H1 (cell line): ENCODE measurements around the gene ADK. TPM values are rescaled to one million over a fixed set of nuclear protein-coding genes. Genes with fewer than 3 reads are reported as not detected.

Experiments used
- CTCF ChIA-PET: fragments of 300-600 bp; sonication (Branson Sonifier 250); formaldehyde crosslinking; loops from one replicate; lab custom pipeline; 2021; ENCODE audit not compliant: partially characterized antibody; lab: Charles Lee
- POLR2A ChIA-PET: fragments of 300-600 bp; sonication (Branson Sonifier 250); formaldehyde crosslinking; loops from one replicate; lab custom pipeline; 2021; ENCODE audit warnings: inconsistent platforms; ENCODE audit not compliant: partially characterized antibody; lab: Charles Lee
- DNase-seq, 2 experiments: peaks; one replicate each; pipeline versions ENCODE4 v3.0.0 to v3.0.0-alpha.2; 2010 to 2022; ENCODE audit warnings: low spot score in 2 of 2, low read depth in 1 of 2, mixed read lengths in 1 of 2
- FAIRE-seq: peaks from 2 replicates; lab custom pipeline; 2011; peaks lifted over from hg19 to GRCh38; lab: Jason Lieb, UNC
- H2AFZ ChIP-seq: 2 replicates; pipeline ENCODE4 v1.8.1; 2012; ENCODE audit warnings: low read length, inconsistent platforms
- H2AK5ac ChIP-seq: 2 replicates; pipeline ENCODE4 v1.6.1; 2013; ENCODE audit warnings: low read depth, low read length
- H2BK120ac ChIP-seq: replicated peaks from 2 replicates; pipeline ENCODE3; 2013; ENCODE audit warnings: low read depth, low read length, inconsistent platforms
- H2BK12ac ChIP-seq: 2 replicates; pipeline ENCODE4 v1.6.1; 2013; ENCODE audit warnings: low read depth, low read length
- H2BK15ac ChIP-seq: 2 replicates; pipeline ENCODE4 v1.6.1; 2013; ENCODE audit warnings: low read length
- H2BK20ac ChIP-seq: 2 replicates; pipeline ENCODE4 v1.6.1; 2013; ENCODE audit warnings: low read length
- H2BK5ac ChIP-seq: 2 replicates; pipeline ENCODE4 v1.6.1; 2013; ENCODE audit warnings: low read depth, low read length
- H3K14ac ChIP-seq: 2 replicates; pipeline ENCODE4 v1.6.1; 2013; ENCODE audit warnings: inconsistent platforms; ENCODE audit not compliant: insufficient read length
- H3K18ac ChIP-seq: 2 replicates; pipeline ENCODE4 v1.6.1; 2013; ENCODE audit warnings: low read length; ENCODE audit errors: extremely low read depth
- H3K23ac ChIP-seq: 2 replicates; pipeline ENCODE4 v1.6.1; 2013; ENCODE audit warnings: inconsistent platforms; ENCODE audit not compliant: insufficient read length
- H3K23me2 ChIP-seq: 2 replicates; pipeline ENCODE4 v1.6.1; 2013; ENCODE audit warnings: low read depth, low read length
- H3K27ac ChIP-seq: 2 replicates; pipeline ENCODE4 v1.6.1; 2011; ENCODE audit warnings: low read depth, low read length, inconsistent platforms
- H3K27me3 ChIP-seq, 4 experiments: replicated peaks in 1 of 4; 1 replicate in 1 of 4; 2 replicates in 3 of 4; pipeline versions ENCODE4 v1.6.1 to v1.8.1; 2011 to 2013; ENCODE audit warnings: low read length in 3 of 4, mild to moderate bottlenecking in 3 of 4, inconsistent platforms in 2 of 4, mixed read lengths in 2 of 4, moderate library complexity in 1 of 4; ENCODE audit not compliant: control insufficient read depth in 3 of 4, insufficient read depth in 3 of 4; ENCODE audit errors: extremely low read depth in 1 of 4
- H3K36me3 ChIP-seq, 4 experiments: 2 replicates each; pipeline versions ENCODE4 v1.6.1 to v1.8.1; 2011 to 2013; ENCODE audit warnings: mild to moderate bottlenecking in 4 of 4, low read length in 3 of 4, moderate library complexity in 2 of 4, control low read depth in 1 of 4, inconsistent platforms in 1 of 4; ENCODE audit not compliant: insufficient read depth in 4 of 4, control insufficient read depth in 2 of 4
- H3K4ac ChIP-seq: replicated peaks from 2 replicates; pipeline ENCODE3; 2013; ENCODE audit warnings: low read length, low read depth, mixed read lengths, inconsistent platforms; ENCODE audit not compliant: insufficient read length
- H3K4me1 ChIP-seq, 4 experiments: replicated peaks in 1 of 4; 1 replicate in 1 of 4; 2 replicates in 3 of 4; pipeline versions ENCODE4 v1.6.1 to v1.8.1; 2011 to 2013; ENCODE audit warnings: low read length in 3 of 4, inconsistent platforms in 2 of 4, mixed read lengths in 1 of 4; ENCODE audit not compliant: insufficient read depth in 4 of 4, control insufficient read depth in 3 of 4
- H3K4me2 ChIP-seq, 2 experiments: 2 replicates each; pipeline versions ENCODE4 v1.6.1 to v1.8.1; 2011 to 2013; ENCODE audit warnings: low read depth in 2 of 2, low read length in 2 of 2, control low read depth in 1 of 2, inconsistent platforms in 1 of 2, mild to moderate bottlenecking in 1 of 2; ENCODE audit not compliant: insufficient read depth in 1 of 2
- H3K4me3 ChIP-seq, 4 experiments: fragments of 200-600, 300-600 bp in 1 of 4; sonication (generic), shearing (Covaris generic), sonication (Bioruptor Twin) in 1 of 4; 2 replicates each; pipeline versions ENCODE4 v1.5.1 to v1.8.1; 2011 to 2016; ENCODE audit warnings: low read length in 4 of 4, low read depth in 3 of 4, control low read depth in 2 of 4, inconsistent platforms in 2 of 4, mild to moderate bottlenecking in 2 of 4, mixed read lengths in 1 of 4, moderate library complexity in 1 of 4; ENCODE audit not compliant: insufficient read depth in 2 of 4; ENCODE audit errors: extremely low read depth in 1 of 4
- H3K56ac ChIP-seq: replicated peaks from 2 replicates; pipeline ENCODE3; 2013; ENCODE audit warnings: low read depth, mild to moderate bottlenecking, mixed read lengths, low read length, inconsistent platforms; ENCODE audit not compliant: insufficient read length
- H3K79me1 ChIP-seq: 2 replicates; pipeline ENCODE4 v1.6.1; 2013; ENCODE audit warnings: low read depth, low read length, control low read depth
- H3K79me2 ChIP-seq, 2 experiments: 2 replicates each; pipeline versions ENCODE4 v1.6.1 to v1.8.1; 2012 to 2013; ENCODE audit warnings: low read length in 2 of 2, mild to moderate bottlenecking in 2 of 2, inconsistent platforms in 1 of 2; ENCODE audit not compliant: insufficient read depth in 2 of 2, control insufficient read depth in 1 of 2
- H3K9ac ChIP-seq, 4 experiments: replicated peaks in 1 of 4; 1 replicate in 1 of 4; 2 replicates in 3 of 4; pipeline versions ENCODE4 v1.6.1 to v1.8.1; 2011 to 2013; ENCODE audit warnings: low read depth in 3 of 4, low read length in 3 of 4, control low read depth in 2 of 4, mild to moderate bottlenecking in 2 of 4, moderate library complexity in 2 of 4, inconsistent platforms in 1 of 4; ENCODE audit errors: extremely low read depth in 1 of 4
- H3K9me3 ChIP-seq, 2 experiments: 2 replicates each; pipeline versions ENCODE4 v1.6.1 to v1.8.1; 2012 to 2013; ENCODE audit warnings: mild to moderate bottlenecking in 2 of 2, moderate library complexity in 2 of 2, control low read depth in 1 of 2, inconsistent platforms in 1 of 2, low read depth in 1 of 2, low read length in 1 of 2, mixed read lengths in 1 of 2; ENCODE audit not compliant: insufficient read depth in 2 of 2
- H4K20me1 ChIP-seq, 2 experiments: replicated peaks in 1 of 2; 2 replicates each; pipeline versions ENCODE3 to v1.8.1; 2011 to 2013; ENCODE audit warnings: inconsistent platforms in 2 of 2, low read length in 2 of 2, mild to moderate bottlenecking in 1 of 2; ENCODE audit not compliant: insufficient read depth in 2 of 2, control insufficient read depth in 1 of 2
- H4K5ac ChIP-seq: 2 replicates; pipeline ENCODE4 v1.6.1; 2013; ENCODE audit warnings: low read length, low read depth, mixed read lengths, inconsistent platforms; ENCODE audit not compliant: insufficient read length
- H4K8ac ChIP-seq: 2 replicates; pipeline ENCODE4 v1.8.0; 2013; ENCODE audit warnings: mild to moderate bottlenecking, moderate library complexity, low read length, inconsistent platforms; ENCODE audit not compliant: insufficient read depth; ENCODE audit errors: extremely low read depth
- H4K91ac ChIP-seq: replicated peaks from 2 replicates; pipeline ENCODE3; 2013; ENCODE audit warnings: low read length, mixed read lengths, inconsistent platforms; ENCODE audit not compliant: insufficient read length
- CHD1 ChIP-seq: IDR thresholded peaks from 2 replicates; pipeline ENCODE4 v1.6.1; 2012; ENCODE audit warnings: low read depth, low read length, improper control_type of control experiment
- CHD2 ChIP-seq: IDR thresholded peaks from 2 replicates; pipeline ENCODE4 v1.6.1; 2012; ENCODE audit warnings: low read length, improper control_type of control experiment
- EGR1 ChIP-seq: IDR thresholded peaks from 2 replicates; pipeline ENCODE4 v1.6.1; 2011; ENCODE audit warnings: low read depth, low read length, borderline replicate concordance
- HDAC2 ChIP-seq, 2 experiments: fragments of 300-600 bp in 1 of 2; sonication (generic) in 1 of 2; IDR thresholded peaks; 2 replicates each; pipeline ENCODE4 v1.6.1; 2011 to 2012; ENCODE audit warnings: low read depth in 2 of 2, low read length in 2 of 2, mild to moderate bottlenecking in 2 of 2, moderate library complexity in 2 of 2, borderline replicate concordance in 1 of 2, inconsistent platforms in 1 of 2
- JUND ChIP-seq: IDR thresholded peaks from 2 replicates; pipeline ENCODE4 v1.6.1; 2011; ENCODE audit warnings: mild to moderate bottlenecking, improper control_type of control experiment, low read length
- KDM5A ChIP-seq: fragments of 200-600 bp; IDR thresholded peaks from 2 replicates; pipeline ENCODE4 v1.7.1; 2012; ENCODE audit warnings: mild to moderate bottlenecking, low read length, inconsistent platforms, mixed read lengths
- RFX5 ChIP-seq: IDR thresholded peaks from 2 replicates; pipeline ENCODE4 v1.6.1; 2011; ENCODE audit warnings: low read depth, low read length, improper control_type of control experiment, borderline replicate concordance
- SRF ChIP-seq: IDR thresholded peaks from 2 replicates; pipeline ENCODE4 v1.6.1; 2011; ENCODE audit warnings: mild to moderate bottlenecking, low read depth, low read length, moderate library complexity
- TAF1 ChIP-seq: IDR thresholded peaks from 2 replicates; pipeline ENCODE4 v1.6.1; 2011; ENCODE audit warnings: mild to moderate bottlenecking, low read depth, low read length
- TEAD4 ChIP-seq: IDR thresholded peaks from 2 replicates; pipeline ENCODE4 v1.6.1; 2012; ENCODE audit warnings: low read depth, low read length, inconsistent platforms, mixed read lengths
- YY1 ChIP-seq: IDR thresholded peaks from 2 replicates; pipeline ENCODE4 v1.6.1; 2011; ENCODE audit warnings: low read depth, mild to moderate bottlenecking, low read length
- ZNF274 ChIP-seq: IDR thresholded peaks from 2 replicates; pipeline ENCODE4 v1.7.0; 2012; ENCODE audit warnings: low read length, borderline replicate concordance; ENCODE audit errors: extremely low read depth
- WGBS, 2 experiments: shearing (Covaris generic) in 1 of 2; methylation state at CpG; one replicate each; pipeline versions ENCODE4 v1.1.6 to v1.1.7; 2013 to 2015; ENCODE audit warnings: low lambda C conversion rate in 2 of 2, mixed read lengths in 2 of 2, inconsistent platforms in 1 of 2, low coverage in 1 of 2, missing lambda C conversion rate in 1 of 2; ENCODE audit not compliant: insufficient replicate concordance in 2 of 2, insufficient coverage in 1 of 2, insufficient read length in 1 of 2; ENCODE audit errors: extremely low coverage in 1 of 2, missing lambda C conversion rate in 1 of 2; 5-methylcytosine and 5-hydroxymethylcytosine counted together
- polyA plus RNA-seq, 7 experiments: library from polyadenylated mRNA; depleted of rRNA in 3 of 7; stranded (reverse) in 5 of 7; unstranded in 2 of 7; fragments of >200 nt in 5 of 7; fragments of 200-250 nt in 2 of 7; gene quantifications; 1 replicate in 5 of 7; 2 replicates in 1 of 7; 4 replicates in 1 of 7; pipeline versions ENCODE4 v1.2.1 to v1.2.3, GENCODE V29; 2011 to 2013; ENCODE audit warnings: missing spikeins in 2 of 7, mixed read lengths in 2 of 7
- total RNA-seq: library from RNA; stranded (reverse); fragmentation: NEBNext Ultra II Directional; extraction: Animal tissue kit (Norgen Biotek cat#: 25700); gene quantifications from 2 replicates; pipeline ENCODE4 v1.2.1, GENCODE V29; 2021

Gene ADK
- total and polyA plus RNA-seq, 2 of the 8 experiments (the other 6 are each of a cell fraction or from before 2014, with no cell fraction given): 12.3 to 42.4 TPM

- CTCF ChIA-PET: no interaction called here
- 89% methylated on average over 1 of the region's 1 CpG; no CpG with 5 or more reads in 1 of the 2 experiments for WGBS, 2 experiments
- POLR2A ChIA-PET: no interaction called here
Measured at GRCh38 chr10:74733612-74734011, 582.6 kb downstream of the ADK start.

More at GRCh38 chr10:74733612-74734011, 582.6 kb downstream of the ADK start:
- Histone ChIP-seq H3K23me2 (no peaks in the 10 kb centered on the region), H3K4me2 (no peak overlapping the region), H2AFZ (no peak overlapping the region), H3K36me3 (no peaks in the 10 kb centered on the region), H3K4me1 (peaks cover 2 to 9% (median 8%) of the 10 kb centered on the region in 4 experiments; a peak in 6 of 7 replicates), H4K91ac (no peak overlapping the region), H4K8ac (no peak overlapping the region), H3K79me2 (no peaks in the 10 kb centered on the region), H3K9ac (no peak overlapping the region), H2BK20ac (no peak overlapping the region), H3K56ac (no peak overlapping the region), H3K23ac (no peak overlapping the region), H2AK5ac (no peak overlapping the region), H2BK15ac (no peak overlapping the region), H2BK5ac (no peak overlapping the region), H3K79me1 (no peaks in the 10 kb centered on the region), H3K4me3 (no peak overlapping the region), H4K5ac (no peak overlapping the region), H3K18ac (no peak overlapping the region), H3K4ac (no peak overlapping the region), H2BK12ac (no peak overlapping the region), H3K9me3 (0 out of 4 replicates have a peak, but pooled peaks cover 0 to 4% of the 10 kb centered on the region in 2 experiments), H2BK120ac (no peak overlapping the region), H3K27me3 (no peaks in the 10 kb centered on the region), H3K27ac (no peak overlapping the region), H4K20me1 (no peaks in the 10 kb centered on the region), H3K14ac (no peak overlapping the region)
- TF ChIP-seq TAF1: no peak
- TF ChIP-seq RFX5: no peak
- no peak for TF ChIP-seq EGR1
- TF ChIP-seq JUND: no peak
- no peak for TF ChIP-seq CHD2
- no peak for TF ChIP-seq HDAC2 (IDR thresholded peaks at IDR 0.05; ENCODE audit: borderline replicate concordance in 1 of 2, low read depth in 2 of 2, low read length in 2 of 2)
- TF ChIP-seq KDM5A: no peak
- no peak for TF ChIP-seq ZNF274
- no peak for TF ChIP-seq CHD1
- no peak for TF ChIP-seq TEAD4
- no peak for TF ChIP-seq YY1
- no peak for TF ChIP-seq SRF
- FAIRE-seq (no peak), DNase-seq (no peak)
